Dendritic cell treated with granulocyte-macrophage colony-stimulating factor and Interleukin-4, amounts not matched to agents 40 ng/mL and 50 ng/mL, for 4 days (primary cell): Measurements from ENCODE around the gene CCT6B.

Source experiments
- H3K27ac Mint-ChIP-seq: one replicate; pipeline ENCODE4 v1.8.0; 2022; ENCODE audit warnings: mild to moderate bottlenecking, mixed read lengths
- H3K27me3 Mint-ChIP-seq: one replicate; pipeline ENCODE4 v1.8.0; 2022; ENCODE audit warnings: mild to moderate bottlenecking, mixed read lengths
- H3K36me3 Mint-ChIP-seq: one replicate; pipeline ENCODE4 v1.8.0; 2022; ENCODE audit warnings: low read depth, mixed read lengths
- H3K4me1 Mint-ChIP-seq: one replicate; pipeline ENCODE4 v1.8.0; 2022; ENCODE audit warnings: low read depth, mixed read lengths
- H3K4me3 Mint-ChIP-seq: one replicate; pipeline ENCODE4 v1.8.0; 2022; ENCODE audit warnings: mild to moderate bottlenecking, moderate library complexity, mixed read lengths
- H3K9me3 Mint-ChIP-seq: one replicate; pipeline ENCODE4 v1.8.0; 2022; ENCODE audit warnings: mixed read lengths
- intact Hi-C: fragments of 100-400 bp; cut with micrococcal nuclease; formaldehyde crosslinking; loops from one replicate; pipeline ENCODE4 v1.15.0; 2022

Gene CCT6B

DNA sequence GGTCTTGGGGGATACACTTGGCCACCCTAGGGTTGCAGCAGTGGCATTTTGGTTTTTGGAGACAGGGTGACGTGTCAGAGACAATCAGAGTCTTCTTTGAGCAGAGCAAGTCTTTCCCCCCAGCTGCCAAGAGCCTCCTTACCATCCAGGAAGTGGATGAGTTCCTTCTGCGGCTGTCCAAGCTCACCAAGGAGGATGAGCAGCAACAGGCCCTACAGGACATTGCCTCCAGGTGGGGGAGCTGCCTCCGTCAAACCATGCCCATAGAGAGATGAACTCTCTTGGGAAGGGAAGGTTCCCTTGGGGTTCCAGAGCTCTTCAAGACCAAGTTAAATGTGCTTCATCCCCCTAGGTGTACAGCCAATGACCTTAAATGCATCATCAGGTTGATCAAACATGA, 30.3 kb upstream of the CCT6B start:
- Mint-ChIP-seq H3K27ac (no peak overlapping the region), H3K36me3 (peaks cover 85% of the 10 kb centered on the region), H3K4me1 (peaks cover 52% of the 10 kb centered on the region), H3K27me3 (no peaks in the 10 kb centered on the region), H3K4me3 (no peak overlapping the region), H3K9me3 (no peaks in the 10 kb centered on the region)
- intact Hi-C loops, result no loop called here

DNA sequence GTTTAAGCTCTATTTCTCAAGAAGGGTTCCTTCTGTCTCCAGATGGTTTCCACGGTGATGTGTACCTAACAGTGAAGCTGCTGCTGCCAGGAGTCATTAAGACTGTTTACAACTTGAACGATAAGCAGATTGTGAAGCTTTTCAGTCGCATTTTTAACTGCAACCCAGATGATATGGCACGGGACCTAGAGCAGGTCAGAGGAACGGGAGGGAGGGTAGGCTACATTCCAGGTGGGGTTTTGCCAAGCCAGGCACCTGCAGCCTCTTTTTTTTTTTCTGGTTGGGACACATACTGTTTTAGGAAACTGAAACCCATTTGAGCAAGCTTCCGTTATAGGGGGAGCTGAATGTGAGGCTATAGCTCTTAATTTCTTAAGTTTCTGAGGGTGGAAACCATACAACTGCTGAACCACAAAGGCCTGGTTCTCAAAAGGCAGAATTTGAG, 29.7 kb upstream of the CCT6B start:
- peaks cover 45% of the 10 kb centered on the region for H3K4me1 Mint-ChIP-seq
- H3K36me3 Mint-ChIP-seq, result peaks cover 86% of the 10 kb centered on the region
- no peaks in the 10 kb centered on the region for H3K27me3 Mint-ChIP-seq
- H3K4me3 Mint-ChIP-seq, result no peak overlapping the region
- intact Hi-C loops, result no loop called here
- no peaks in the 10 kb centered on the region for H3K9me3 Mint-ChIP-seq
- no peak overlapping the region for H3K27ac Mint-ChIP-seq

DNA sequence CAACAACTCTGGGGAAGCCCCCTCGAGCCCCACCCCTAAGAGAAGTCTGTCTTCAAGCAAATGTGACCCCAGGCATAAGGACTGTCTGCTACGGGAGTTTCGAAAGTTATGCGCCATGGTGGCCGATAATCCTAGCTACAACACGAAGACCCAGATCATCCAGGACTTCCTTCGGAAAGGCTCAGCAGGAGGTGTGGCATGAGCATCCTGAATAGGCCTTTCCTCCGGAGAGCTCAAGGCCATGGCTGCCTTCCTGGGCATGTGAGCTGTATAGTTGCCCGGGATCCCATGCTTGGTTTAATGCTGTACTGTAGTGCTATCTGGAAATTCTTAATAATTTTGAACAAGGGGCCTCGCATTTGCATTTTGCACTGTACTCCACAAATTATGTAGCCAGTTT, 28.2 kb upstream of the CCT6B start:
- intact Hi-C loops, result loop anchor here (10.0 kb wide), 1 partner anchor 565 kb away; no protein-coding TSS in a partner anchor
- peak overlapping the region; percentile 15 for H3K27ac Mint-ChIP-seq
- no peaks in the 10 kb centered on the region for H3K9me3 Mint-ChIP-seq
- no peak overlapping the region for H3K4me3 Mint-ChIP-seq
- H3K4me1 Mint-ChIP-seq, result peaks cover 48% of the 10 kb centered on the region
- no peaks in the 10 kb centered on the region for H3K27me3 Mint-ChIP-seq
- H3K36me3 Mint-ChIP-seq, result peaks cover 77% of the 10 kb centered on the region

DNA sequence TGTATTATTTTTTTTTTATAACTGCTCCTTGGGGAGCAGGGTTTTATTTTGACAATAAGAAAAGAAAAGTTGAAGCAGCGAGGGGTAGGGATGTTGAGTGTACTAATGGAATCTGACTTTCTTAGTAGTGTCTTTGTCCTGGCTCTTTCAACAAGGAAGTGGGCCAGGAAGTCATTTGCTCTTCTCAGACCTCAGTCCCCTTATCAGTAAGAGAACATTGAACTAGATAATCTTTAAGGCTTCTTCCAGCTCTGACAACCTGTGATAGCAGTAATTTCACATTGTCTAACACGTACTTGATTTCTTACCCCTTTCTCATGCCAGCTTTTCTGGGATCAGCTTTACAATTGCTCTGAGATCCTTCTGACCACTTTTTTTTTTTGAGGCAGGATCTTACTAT, 27.4 kb upstream of the CCT6B start:
- H3K9me3 Mint-ChIP-seq, result no peaks in the 10 kb centered on the region
- H3K4me1 Mint-ChIP-seq, result peaks cover 48% of the 10 kb centered on the region
- intact Hi-C loops, result loop anchor here (10.0 kb wide), 1 partner anchor 564 kb away; no protein-coding TSS in a partner anchor
- H3K4me3 Mint-ChIP-seq, result no peak overlapping the region
- peak overlapping the region; percentile 15 for H3K27ac Mint-ChIP-seq
- H3K36me3 Mint-ChIP-seq, result peaks cover 77% of the 10 kb centered on the region
- no peaks in the 10 kb centered on the region for H3K27me3 Mint-ChIP-seq

DNA sequence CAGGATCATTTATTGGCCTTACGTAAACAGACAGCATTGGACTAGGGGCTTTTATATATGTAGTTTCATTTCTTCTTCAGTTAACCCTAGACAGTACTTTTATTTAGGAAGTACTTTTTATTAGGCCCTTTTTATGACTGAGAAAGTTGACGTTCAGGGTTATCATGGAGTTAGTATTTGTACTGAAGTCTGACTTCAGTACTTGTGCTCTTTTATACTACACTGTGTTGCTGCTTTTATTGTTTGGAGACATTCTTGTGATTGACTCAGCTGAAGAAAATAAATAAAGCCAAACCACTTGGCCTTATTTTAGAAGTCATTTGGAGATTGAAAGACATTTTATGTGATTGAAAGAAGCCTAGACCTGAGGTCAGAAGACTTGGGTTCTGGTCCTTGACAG, 26.0 kb upstream of the CCT6B start:
- Mint-ChIP-seq H3K36me3 (peaks cover 76% of the 10 kb centered on the region), H3K4me3 (no peak overlapping the region), H3K9me3 (no peaks in the 10 kb centered on the region), H3K27ac (no peak overlapping the region), H3K27me3 (no peaks in the 10 kb centered on the region), H3K4me1 (peaks cover 47% of the 10 kb centered on the region)
- intact Hi-C loops, result loop anchor here (10.0 kb wide), 1 partner anchor 562 kb away; no protein-coding TSS in a partner anchor

DNA sequence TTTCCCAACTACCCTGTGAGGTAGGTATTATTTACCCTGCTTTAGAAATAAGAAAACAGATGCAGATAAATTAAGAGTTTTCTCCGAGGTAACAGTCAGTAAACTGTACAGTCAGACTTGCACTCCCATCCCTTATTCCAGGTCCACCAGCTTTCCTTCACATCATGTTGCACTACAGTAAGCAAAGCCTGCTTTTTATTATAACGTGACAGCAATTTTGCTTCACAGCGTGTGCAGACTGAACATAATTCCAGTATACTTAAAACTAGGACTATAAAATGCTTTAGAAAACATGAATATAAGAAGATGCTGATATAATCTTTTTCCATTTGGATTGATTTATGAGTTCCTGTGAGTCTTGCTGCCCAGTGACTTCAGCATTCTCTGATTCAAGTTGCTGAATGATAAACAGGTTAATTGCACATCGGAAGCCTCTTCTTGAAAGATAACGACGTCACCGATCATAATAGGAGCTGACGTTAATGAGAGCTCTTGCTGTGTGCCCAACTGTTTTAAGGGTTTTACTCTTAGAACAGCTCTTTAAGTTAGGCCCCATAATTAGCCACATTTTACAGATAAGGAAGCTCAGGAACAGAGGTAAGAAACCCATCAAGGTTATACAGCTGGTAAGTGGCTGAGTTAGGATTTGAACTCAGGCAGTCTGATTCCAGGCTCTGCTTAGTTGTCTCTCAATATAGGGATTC, 20.4 kb upstream of the CCT6B start:
- no peaks in the 10 kb centered on the region for H3K9me3 Mint-ChIP-seq
- H3K4me1 Mint-ChIP-seq, result peaks cover 35% of the 10 kb centered on the region
- peaks cover 36% of the 10 kb centered on the region for H3K36me3 Mint-ChIP-seq
- H3K4me3 Mint-ChIP-seq, result peak overlapping the region; percentile 93
- intact Hi-C loops, result loop anchor here (10.0 kb wide), 1 partner anchor 557 kb away; no protein-coding TSS in a partner anchor
- no peaks in the 10 kb centered on the region for H3K27me3 Mint-ChIP-seq
- peak overlapping the region; percentile 97 for H3K27ac Mint-ChIP-seq

DNA sequence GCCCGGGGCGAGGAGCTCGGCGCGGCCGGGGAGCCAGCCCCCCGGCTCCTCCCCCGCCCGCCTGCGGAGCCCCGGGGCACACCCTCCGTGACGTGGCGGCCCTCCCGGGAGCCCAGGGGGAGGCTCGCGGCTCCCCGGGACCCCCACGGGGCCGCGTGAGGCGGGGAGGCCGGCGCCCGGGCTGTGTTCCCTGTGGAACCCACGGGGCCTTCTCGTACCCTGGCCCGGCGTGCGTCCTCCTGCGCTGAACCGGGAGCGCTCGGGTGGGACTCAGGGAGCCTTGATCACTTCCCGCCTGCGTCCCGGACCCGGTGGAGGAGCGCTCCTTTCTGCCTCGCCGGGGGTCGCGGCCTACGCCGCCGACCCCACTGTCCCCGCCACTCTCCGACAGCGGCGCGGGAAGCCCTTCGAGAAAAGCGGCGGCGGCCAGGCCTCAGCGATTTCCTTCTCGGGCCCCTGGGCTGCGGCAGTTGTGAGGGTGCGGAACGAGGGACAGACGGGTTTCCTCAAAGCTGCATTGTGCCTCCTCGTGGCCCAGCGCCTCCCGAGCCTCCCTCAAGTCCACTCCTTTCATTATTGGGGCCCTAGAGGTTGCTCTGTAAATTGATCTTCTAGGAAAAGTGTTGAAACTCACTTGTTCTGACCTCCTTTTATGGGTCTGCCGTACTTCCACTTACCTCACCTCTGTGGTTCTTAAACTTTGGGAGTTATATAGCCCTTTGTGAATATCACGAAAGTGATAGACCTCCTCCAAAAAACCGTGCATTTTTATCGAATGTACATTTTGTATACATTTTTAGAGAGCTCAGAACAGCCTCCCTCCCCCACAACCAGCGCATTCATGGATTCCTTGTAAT, 19.6 kb upstream of the CCT6B start:
- Mint-ChIP-seq H3K27ac (peak overlapping the region; percentile 97), H3K9me3 (no peaks in the 10 kb centered on the region), H3K4me1 (peaks cover 35% of the 10 kb centered on the region), H3K4me3 (peak overlapping the region; percentile 93), H3K36me3 (peaks cover 29% of the 10 kb centered on the region), H3K27me3 (no peaks in the 10 kb centered on the region)
- intact Hi-C loops, result loop anchor here (1.0 to 10.0 kb wide), 2 partner anchors 20 to 556 kb away; partner anchors contain the start of genes CCT6B and ZNF830

DNA sequence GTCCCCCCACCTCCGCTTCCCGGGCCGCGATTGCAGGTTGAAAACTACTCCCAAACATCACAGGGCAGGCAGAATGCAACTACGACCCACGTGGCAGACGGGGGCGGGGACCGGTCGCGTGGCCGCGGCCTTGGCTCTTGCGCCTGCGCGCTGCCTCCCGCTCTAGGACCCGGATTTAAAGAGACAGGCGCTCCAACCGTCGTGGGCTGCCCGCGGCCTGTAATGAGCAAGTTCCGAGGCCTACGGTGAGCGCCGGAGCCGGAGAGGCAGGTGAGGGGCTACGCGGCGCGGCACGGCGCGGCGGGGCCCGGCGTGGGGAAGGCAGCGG, 19.1 kb upstream of the CCT6B start, which contains the start of gene LIG3:
LIG3 (plus strand) TSS at position 160 of the 328 bp plus-strand sequence. CDS start 2,494 bp downstream, outside the sequence.
- Mint-ChIP-seq H3K4me3 (peak within 1 kb of the TSS; percentile 93), H3K4me1 (peaks cover 32% of the 10 kb centered on the region), H3K27ac (peak within 1 kb of the TSS; percentile 97), H3K36me3 (peaks cover 27% of the 10 kb centered on the region), H3K9me3 (no peaks in the 10 kb centered on the region), H3K27me3 (no peaks in the 10 kb centered on the region)
- intact Hi-C loops, result loop anchor here (1.0 to 10.0 kb wide), 2 partner anchors 19 to 556 kb away; partner anchors contain the start of genes CCT6B and ZNF830

DNA sequence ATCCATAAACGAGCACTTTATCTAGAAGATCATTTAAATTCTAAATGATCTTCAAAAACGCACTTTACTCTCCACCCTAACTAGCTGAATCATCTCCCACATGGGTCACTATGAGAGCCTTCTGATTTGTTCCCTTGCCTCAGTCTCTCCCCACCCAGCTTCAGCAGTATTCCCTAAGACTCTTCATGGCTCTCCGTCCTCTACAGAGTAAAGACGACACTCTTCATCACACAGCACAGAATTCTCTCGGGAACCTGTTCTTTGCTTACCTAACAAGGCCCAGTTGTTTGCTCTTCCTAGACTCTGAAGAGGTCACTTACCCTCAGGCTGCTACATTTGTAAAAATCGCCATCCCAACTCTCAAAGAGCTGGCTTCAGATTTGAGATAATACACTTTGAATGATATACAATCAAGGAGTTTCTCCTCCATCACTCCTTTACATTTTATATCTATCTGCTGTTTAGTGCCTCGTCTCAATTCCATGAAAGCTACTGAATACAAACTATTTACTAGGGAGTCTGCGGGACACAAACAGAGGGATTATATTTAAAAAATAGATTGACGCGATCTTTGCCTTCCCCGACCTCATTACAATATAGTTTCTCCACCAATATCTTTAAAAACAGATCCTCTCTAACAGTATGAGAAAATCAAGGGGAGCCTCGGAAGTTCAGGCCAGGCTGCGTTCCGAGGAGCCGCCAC, 18.5 kb upstream of the CCT6B start:
- no peaks in the 10 kb centered on the region for H3K27me3 Mint-ChIP-seq
- H3K9me3 Mint-ChIP-seq, result no peaks in the 10 kb centered on the region
- intact Hi-C loops, result loop anchor here (1.0 to 10.0 kb wide), 2 partner anchors 18 to 555 kb away; partner anchors contain the start of genes CCT6B and ZNF830
- peak overlapping the region; percentile 93 for H3K4me3 Mint-ChIP-seq
- H3K36me3 Mint-ChIP-seq, result peaks cover 27% of the 10 kb centered on the region
- peaks cover 29% of the 10 kb centered on the region for H3K4me1 Mint-ChIP-seq
- peak overlapping the region; percentile 97 for H3K27ac Mint-ChIP-seq

DNA sequence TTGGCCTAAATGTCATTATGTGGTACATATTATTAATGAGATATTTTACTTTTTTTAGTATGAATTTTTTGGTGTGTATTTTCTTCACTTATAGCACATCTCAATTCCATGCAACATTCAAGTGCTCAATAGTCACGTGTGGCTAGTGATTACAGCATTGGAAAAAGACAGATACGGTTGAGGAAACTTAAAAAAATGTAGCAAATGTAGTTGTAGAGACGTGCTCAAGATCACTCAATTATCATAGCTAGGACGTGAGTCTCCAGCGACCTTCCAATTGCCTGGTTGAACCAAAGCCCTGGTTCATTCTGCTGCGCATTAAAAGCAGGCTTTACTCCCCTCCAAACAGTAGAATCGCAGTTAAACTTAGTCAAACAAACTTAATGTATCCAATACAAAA, 17.9 kb upstream of the CCT6B start:
- no peaks in the 10 kb centered on the region for H3K27me3 Mint-ChIP-seq
- intact Hi-C loops, result no loop called here
- no peak overlapping the region for H3K27ac Mint-ChIP-seq
- H3K9me3 Mint-ChIP-seq, result no peaks in the 10 kb centered on the region
- H3K36me3 Mint-ChIP-seq, result peaks cover 20% of the 10 kb centered on the region
- H3K4me3 Mint-ChIP-seq, result no peak overlapping the region
- H3K4me1 Mint-ChIP-seq, result peaks cover 29% of the 10 kb centered on the region

DNA sequence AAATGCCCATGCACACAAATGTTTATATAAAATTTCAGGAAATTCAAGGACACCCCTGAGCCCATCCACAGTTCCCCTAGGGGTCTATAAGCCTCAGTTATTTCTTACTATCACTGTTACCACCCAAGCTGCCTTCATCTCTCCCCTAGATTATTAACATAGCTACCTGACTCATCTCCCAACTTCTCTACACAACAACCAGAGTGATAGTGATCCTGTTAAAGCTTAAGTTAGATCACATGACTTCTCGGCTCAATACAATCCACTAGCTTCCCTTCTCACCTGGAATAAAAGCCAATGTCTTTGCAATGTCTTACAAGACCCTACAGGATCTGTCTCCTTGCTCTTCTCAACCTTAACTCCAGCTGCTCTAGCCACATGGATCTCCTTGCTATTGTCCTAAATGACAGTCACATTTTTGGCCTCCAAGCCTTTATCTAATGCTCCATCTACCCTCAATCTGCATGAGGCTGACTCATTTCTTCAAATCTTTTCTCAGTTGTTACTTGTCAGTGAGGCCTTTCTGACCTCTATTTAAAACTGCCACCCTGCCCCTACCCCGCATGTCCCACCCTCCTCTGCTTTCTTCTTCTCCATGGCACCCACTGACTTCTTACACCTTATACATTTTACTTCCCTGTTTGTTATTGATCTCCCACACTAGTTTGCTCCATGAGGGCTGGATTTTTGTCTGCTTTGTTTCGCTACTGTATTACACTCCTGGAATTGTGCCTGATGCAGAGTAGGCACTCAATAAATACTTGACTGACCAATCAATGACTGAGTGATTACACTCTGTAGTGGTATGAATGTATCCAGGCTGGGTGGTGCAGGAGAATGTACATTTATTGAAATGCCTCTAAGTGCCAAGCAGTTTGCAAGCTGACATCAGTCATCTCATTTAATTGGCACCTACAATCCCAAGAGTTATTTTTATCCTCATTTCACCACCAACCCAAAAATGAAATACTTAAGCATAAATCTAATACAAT, 13.8 kb upstream of the CCT6B start:
- Mint-ChIP-seq H3K4me1 (peaks cover 8% of the 10 kb centered on the region), H3K27ac (no peak overlapping the region), H3K9me3 (no peaks in the 10 kb centered on the region), H3K4me3 (no peak overlapping the region), H3K36me3 (peaks cover under 1% of the 10 kb centered on the region), H3K27me3 (no peaks in the 10 kb centered on the region)
- intact Hi-C loops, result no loop called here

DNA sequence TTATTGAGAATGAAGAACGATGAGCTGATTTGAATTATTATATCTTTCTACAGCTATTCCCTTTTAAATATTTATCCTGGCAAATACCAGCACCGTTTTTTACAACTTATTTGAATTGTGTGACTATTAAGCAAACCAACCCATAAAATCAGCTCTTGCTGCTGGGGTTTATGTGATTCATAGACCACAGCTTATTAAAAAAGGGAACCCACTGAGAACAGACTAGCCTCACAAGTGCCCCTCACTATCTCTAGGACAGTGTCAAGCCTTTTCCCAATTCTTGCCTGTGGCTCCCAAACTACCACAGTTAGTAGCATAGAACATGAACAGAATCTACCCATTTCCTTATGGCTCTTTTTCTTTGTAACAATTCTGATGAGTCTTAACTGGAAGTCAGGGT, 12.9 kb upstream of the CCT6B start:
- Mint-ChIP-seq H3K4me1 (no peaks in the 10 kb centered on the region), H3K4me3 (no peak overlapping the region), H3K9me3 (no peaks in the 10 kb centered on the region), H3K27me3 (no peaks in the 10 kb centered on the region), H3K27ac (no peak overlapping the region), H3K36me3 (no peaks in the 10 kb centered on the region)
- intact Hi-C loops, result no loop called here

DNA sequence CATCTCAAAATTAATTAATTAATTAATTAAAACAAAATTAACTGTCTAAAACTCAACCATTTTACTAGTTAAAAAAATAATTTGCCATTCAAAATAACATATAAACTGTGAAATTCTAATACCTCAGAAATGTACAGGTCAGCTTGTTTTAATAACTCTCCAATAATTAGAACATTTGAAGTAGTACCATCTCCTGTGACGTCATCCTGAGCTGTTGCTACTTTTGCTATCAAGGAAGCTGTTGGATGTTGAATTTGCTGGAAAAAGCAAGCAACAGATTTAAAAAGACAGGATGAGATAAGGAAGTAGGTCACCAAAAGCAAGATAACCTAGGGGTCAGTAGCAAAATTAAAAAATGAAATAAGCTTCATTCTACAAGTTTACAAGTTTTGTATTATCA, 2.8 kb downstream of the CCT6B start:
- Mint-ChIP-seq H3K4me1 (peaks cover 15% of the 10 kb centered on the region), H3K27me3 (peaks cover 5% of the 10 kb centered on the region), H3K27ac (no peak overlapping the region), H3K4me3 (no peak overlapping the region), H3K36me3 (peaks cover 18% of the 10 kb centered on the region), H3K9me3 (no peaks in the 10 kb centered on the region)
- intact Hi-C loops, result no loop called here
